SK-N-SH (cell line): ENCODE data around the gene DDAH1. TPM values are rescaled to one million over a fixed set of nuclear protein-coding genes. Genes with fewer than 3 reads are reported as not detected.
A peak's percentile ranks its signal among the peaks of the same experiment; 100 is the strongest.

Source experiments
- CTCF ChIA-PET: fragments of 300-600, 350-600 bp; formaldehyde crosslinking; extraction: SDS; loops from one replicate; lab custom pipeline; 2021; lab: Yijun Ruan, JAX
- POLR2A ChIA-PET: fragments of 350-600 bp; sonication (Branson Sonifier 250); formaldehyde crosslinking; extraction: SDS; loops from one replicate; lab custom pipeline; 2020; ENCODE audit warnings: antibody characterized with exemption, inconsistent platforms; lab: Yijun Ruan, JAX
- DNase-seq: peaks from one replicate; pipeline ENCODE4 v3.0.0; 2012
- H2AFZ ChIP-seq: fragments of 200-600 bp; sonication (generic); 2 replicates; pipeline ENCODE4 v1.8.1; 2016; ENCODE audit warnings: antibody characterized with exemption, mild to moderate bottlenecking, low read depth
- H3F3A ChIP-seq: fragments of 200-600 bp; sonication (generic); replicated peaks from 2 replicates; pipeline ENCODE3; 2016; ENCODE audit warnings: antibody characterized with exemption, mild to moderate bottlenecking; ENCODE audit not compliant: insufficient read depth
- H3K27ac ChIP-seq, 2 experiments: fragments of 200-500 bp in 1 of 2; fragments of 200-600 bp in 1 of 2; sonication (Bioruptor generic) in 1 of 2; sonication (generic), shearing (Covaris generic) in 1 of 2; 2 replicates each; pipeline versions ENCODE4 v1.5.1 to v1.6.1; 2014 to 2016; ENCODE audit warnings: low read depth in 2 of 2, inconsistent platforms in 1 of 2, low read length in 1 of 2, mild to moderate bottlenecking in 1 of 2, mixed read lengths in 1 of 2
- H3K27me3 ChIP-seq: fragments of 200-600 bp; sonication (generic), shearing (Covaris generic); 2 replicates; pipeline ENCODE4 v1.6.1; 2016; ENCODE audit warnings: mixed run types; ENCODE audit not compliant: insufficient read depth
- H3K36me3 ChIP-seq, 2 experiments: fragments of 200-500 bp in 1 of 2; fragments of 200-600 bp in 1 of 2; sonication (Bioruptor generic) in 1 of 2; sonication (generic) in 1 of 2; replicated peaks in 1 of 2; 2 replicates each; pipeline versions ENCODE3 to v1.5.1; 2014 to 2016; ENCODE audit warnings: low read length in 1 of 2, mild to moderate bottlenecking in 1 of 2; ENCODE audit not compliant: insufficient read depth in 2 of 2, control insufficient read depth in 1 of 2
- H3K4me1 ChIP-seq, 2 experiments: fragments of 200-500 bp in 1 of 2; fragments of 200-600 bp in 1 of 2; sonication (Bioruptor generic) in 1 of 2; sonication (generic), shearing (Covaris generic) in 1 of 2; 2 replicates each; pipeline versions ENCODE4 v1.5.1 to v1.6.1; 2014 to 2016; ENCODE audit warnings: low read depth in 1 of 2, low read length in 1 of 2, mixed run types in 1 of 2; ENCODE audit not compliant: insufficient read depth in 2 of 2, control insufficient read depth in 1 of 2
- H3K4me2 ChIP-seq: fragments of 200-600 bp; sonication (generic), shearing (Covaris generic); 2 replicates; pipeline ENCODE4 v1.6.1; 2017; ENCODE audit warnings: mixed run types
- H3K4me3 ChIP-seq, 2 experiments: fragments of 200-500 bp in 1 of 2; fragments of 200-600 bp in 1 of 2; sonication (Bioruptor generic) in 1 of 2; sonication (generic), shearing (Covaris generic) in 1 of 2; 2 replicates each; pipeline versions ENCODE4 v1.5.1 to v1.8.1; 2014 to 2016; ENCODE audit warnings: low read depth in 2 of 2, inconsistent platforms in 1 of 2, low read length in 1 of 2, mild to moderate bottlenecking in 1 of 2, mixed read lengths in 1 of 2, moderate library complexity in 1 of 2
- H3K79me2 ChIP-seq: fragments of 200-600 bp; sonication (generic); 2 replicates; pipeline ENCODE4 v1.8.1; 2017; ENCODE audit warnings: mild to moderate bottlenecking; ENCODE audit not compliant: insufficient read depth
- H3K9ac ChIP-seq: fragments of 200-600 bp; sonication (generic); 2 replicates; pipeline ENCODE4 v1.6.1; 2017; ENCODE audit warnings: mixed run types
- H3K9me2 ChIP-seq: fragments of 200-600 bp; sonication (generic); 2 replicates; pipeline ENCODE4 v1.6.1; 2017; ENCODE audit warnings: mixed run types
- H3K9me3 ChIP-seq: fragments of 200-600 bp; sonication (generic); 2 replicates; pipeline ENCODE4 v1.6.1; 2017; ENCODE audit warnings: mixed run types, mild to moderate bottlenecking, moderate library complexity
- H4K20me1 ChIP-seq: fragments of 200-600 bp; sonication (generic); 2 replicates; pipeline ENCODE4 v1.6.1; 2017; ENCODE audit warnings: mild to moderate bottlenecking, mixed run types; ENCODE audit not compliant: insufficient read depth
- CHD2 ChIP-seq: fragments of 150-350 bp; IDR thresholded peaks from 2 replicates; pipeline ENCODE4 v1.6.1; 2018; ENCODE audit warnings: low read length; ENCODE audit not compliant: partially characterized antibody
- CTCF ChIP-seq: fragments of 200-600 bp; sonication (generic); IDR thresholded peaks from 2 replicates; pipeline ENCODE4 v1.6.1; 2017; ENCODE audit warnings: antibody characterized with exemption, mild to moderate bottlenecking, moderate library complexity
- FOSL2 ChIP-seq: IDR thresholded peaks from 2 replicates; pipeline ENCODE4 v1.4.0; 2012; ENCODE audit warnings: low read depth, mild to moderate bottlenecking, moderate library complexity, borderline replicate concordance
- FOXJ3 ChIP-seq: sonication (generic); formaldehyde crosslinking; IDR thresholded peaks from 2 replicates; pipeline ENCODE4 v1.5.1; 2020; ENCODE audit warnings: mild to moderate bottlenecking, missing genetic modification reagents
- GABPA ChIP-seq: IDR thresholded peaks from 2 replicates; pipeline ENCODE4 v1.4.0; 2012; ENCODE audit warnings: low read depth, mild to moderate bottlenecking
- IRF3 ChIP-seq: fragments of 150-350 bp; IDR thresholded peaks from 2 replicates; pipeline ENCODE4 v1.6.1; 2016; ENCODE audit warnings: mild to moderate bottlenecking, low read depth, low read length
- NFIC ChIP-seq: IDR thresholded peaks from 2 replicates; pipeline ENCODE4 v1.4.0; 2012; ENCODE audit warnings: borderline replicate concordance
- NRF1 ChIP-seq: IDR thresholded peaks from 2 replicates; pipeline ENCODE4 v1.6.1; 2012; ENCODE audit warnings: low read depth, mild to moderate bottlenecking, low read length
- PBX3 ChIP-seq: IDR thresholded peaks from 2 replicates; pipeline ENCODE4; 2012
- RAD21 ChIP-seq: IDR thresholded peaks from 2 replicates; pipeline ENCODE4 v1.6.1; 2012; ENCODE audit warnings: mild to moderate bottlenecking, low read length
- RCOR1 ChIP-seq: fragments of 150-350 bp; IDR thresholded peaks from 2 replicates; pipeline ENCODE4 v1.6.1; 2017; ENCODE audit warnings: antibody characterized with exemption, low read length
- RFX5 ChIP-seq: IDR thresholded peaks from 2 replicates; pipeline ENCODE4 v1.6.1; 2012; ENCODE audit warnings: mild to moderate bottlenecking, improper control_type of control experiment, low read length
- RXRA ChIP-seq: IDR thresholded peaks from 2 replicates; pipeline ENCODE4 v1.4.0; 2012; ENCODE audit warnings: low read depth, mild to moderate bottlenecking, borderline replicate concordance
- SIN3A ChIP-seq: IDR thresholded peaks from 2 replicates; pipeline ENCODE4 v1.6.1; 2012; ENCODE audit warnings: low read depth, mild to moderate bottlenecking, low read length, moderate library complexity, borderline replicate concordance
- SMC3 ChIP-seq: IDR thresholded peaks from 2 replicates; pipeline ENCODE4 v1.6.1; 2012; ENCODE audit warnings: low read depth, low read length, improper control_type of control experiment
- TAF1 ChIP-seq: IDR thresholded peaks from 2 replicates; pipeline ENCODE4 v1.6.1; 2012; ENCODE audit warnings: low read depth, mild to moderate bottlenecking, low read length, moderate library complexity, borderline replicate concordance
- TCF12 ChIP-seq: IDR thresholded peaks from 2 replicates; pipeline ENCODE4 v1.4.0; 2012
- TEAD4 ChIP-seq: IDR thresholded peaks from 2 replicates; pipeline ENCODE4 v1.4.0; 2012; ENCODE audit warnings: mild to moderate bottlenecking, borderline replicate concordance; ENCODE audit not compliant: insufficient read depth
- USF1 ChIP-seq: IDR thresholded peaks from 2 replicates; pipeline ENCODE4 v1.4.0; 2012; ENCODE audit warnings: low read depth, borderline replicate concordance
- polyA plus RNA-seq, 3 experiments: library from polyadenylated mRNA; depleted of rRNA; stranded (reverse); fragments of >200 nt; gene quantifications; 2 replicates each; pipeline ENCODE4 v1.2.3, GENCODE V29; 2012

The DDAH1 gene
- polyA plus RNA-seq, 1 of the 3 experiments (the other 2 are of a cell fraction), result 64.3 TPM

GRCh38 chr1:85273397-85273796, 191.6 kb downstream of the DDAH1 start:
- H3K27me3 ChIP-seq, result no peaks in the 10 kb centered on the region
- H3K36me3 ChIP-seq, result peaks cover 30 to 46% of the 10 kb centered on the region in 2 experiments
- H3K4me2 ChIP-seq, result peak overlapping the region; percentile 93
- H3K4me1 ChIP-seq, result peaks cover 15 to 16% of the 10 kb centered on the region in 2 experiments
- H3K27ac ChIP-seq, result no peak overlapping the region
- no peak for TF ChIP-seq NFIC
- TF ChIP-seq GABPA, result no peak
- no peak for TF ChIP-seq RCOR1
- TF ChIP-seq SMC3, result no peak
- TF ChIP-seq FOSL2, result no peak
- TF ChIP-seq IRF3, result no peak
- TF ChIP-seq TCF12, result no peak
- TF ChIP-seq CTCF, result no peak
- no peak for TF ChIP-seq RFX5
- TF ChIP-seq FOXJ3 (CRISPR knock-in tag), result no peak
- TF ChIP-seq PBX3, result no peak
- TF ChIP-seq CHD2, result no peak
- no peak for TF ChIP-seq NRF1
- no peak for TF ChIP-seq TAF1
- no peak for TF ChIP-seq RXRA
- no peak for TF ChIP-seq SIN3A
- TF ChIP-seq TEAD4, result no peak
- no peak for TF ChIP-seq USF1
- no peak for TF ChIP-seq RAD21
- H2AFZ ChIP-seq, result no peak overlapping the region
- ChIA-PET CTCF (interaction anchor here (1.2 to 2.1 kb wide), 2 partner anchors 13 to 14 kb away, joined by 3 to 13 read pairs; partner anchors contain the start of gene C1orf52), POLR2A (no interaction called here)
- peaks cover 31% of the 10 kb centered on the region for H3F3A ChIP-seq
- DNase-seq, result no peak
- no peaks in the 10 kb centered on the region for H3K9me3 ChIP-seq
- H3K4me3 ChIP-seq, result 0 out of 4 replicates have a peak overlapping the region, but pooled peaks of 1 of the 2 experiments have one; percentile 19
- H4K20me1 ChIP-seq, result peaks cover 50% of the 10 kb centered on the region
- H3K79me2 ChIP-seq, result peaks cover 79% of the 10 kb centered on the region
- no peaks in the 10 kb centered on the region for H3K9me2 ChIP-seq
- H3K9ac ChIP-seq, result no peak overlapping the region
